AG09309 (cell line): ENCODE data around the gene ABI3.

Experiments used
- DNase-seq: peaks from one replicate; pipeline ENCODE4 v3.0.0-alpha.2; 2010; ENCODE audit warnings: low read depth
- H3K4me3 ChIP-seq: 2 replicates; pipeline ENCODE4 v1.5.1; 2011; ENCODE audit warnings: mild to moderate bottlenecking, low read depth, low read length, moderate library complexity; ENCODE audit not compliant: control insufficient read depth
- TF ChIP-seq, protein P1 (sequence below): IDR thresholded peaks from 2 replicates; pipeline ENCODE4 v1.5.1; 2011; ENCODE audit warnings: mild to moderate bottlenecking, low read depth, low read length, inconsistent platforms; ENCODE audit not compliant: insufficient read depth, control insufficient read depth; ENCODE audit errors: missing control alignments

ABI3 gene

DNA sequence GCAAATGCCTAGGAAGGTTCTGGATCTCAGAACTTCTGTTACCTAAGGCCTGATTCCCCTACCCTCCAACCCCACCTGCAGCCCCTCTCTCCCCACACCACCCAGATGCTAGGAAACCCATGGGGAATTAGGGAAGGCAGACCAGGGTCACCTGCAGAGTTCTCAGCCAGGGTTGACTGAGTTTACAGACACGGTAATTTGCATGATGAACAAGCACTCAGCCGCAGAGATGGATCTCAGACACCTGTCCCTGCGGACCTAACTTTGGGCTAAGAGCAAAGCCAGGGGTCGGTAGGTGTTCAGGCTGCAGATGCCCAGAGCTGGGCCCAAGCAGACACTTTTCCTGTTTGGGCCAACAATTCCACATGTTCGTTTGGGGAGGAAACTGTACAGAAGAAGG lies 2.9 kb downstream of the ABI3 start:
- TF ChIP-seq, protein P1, sequence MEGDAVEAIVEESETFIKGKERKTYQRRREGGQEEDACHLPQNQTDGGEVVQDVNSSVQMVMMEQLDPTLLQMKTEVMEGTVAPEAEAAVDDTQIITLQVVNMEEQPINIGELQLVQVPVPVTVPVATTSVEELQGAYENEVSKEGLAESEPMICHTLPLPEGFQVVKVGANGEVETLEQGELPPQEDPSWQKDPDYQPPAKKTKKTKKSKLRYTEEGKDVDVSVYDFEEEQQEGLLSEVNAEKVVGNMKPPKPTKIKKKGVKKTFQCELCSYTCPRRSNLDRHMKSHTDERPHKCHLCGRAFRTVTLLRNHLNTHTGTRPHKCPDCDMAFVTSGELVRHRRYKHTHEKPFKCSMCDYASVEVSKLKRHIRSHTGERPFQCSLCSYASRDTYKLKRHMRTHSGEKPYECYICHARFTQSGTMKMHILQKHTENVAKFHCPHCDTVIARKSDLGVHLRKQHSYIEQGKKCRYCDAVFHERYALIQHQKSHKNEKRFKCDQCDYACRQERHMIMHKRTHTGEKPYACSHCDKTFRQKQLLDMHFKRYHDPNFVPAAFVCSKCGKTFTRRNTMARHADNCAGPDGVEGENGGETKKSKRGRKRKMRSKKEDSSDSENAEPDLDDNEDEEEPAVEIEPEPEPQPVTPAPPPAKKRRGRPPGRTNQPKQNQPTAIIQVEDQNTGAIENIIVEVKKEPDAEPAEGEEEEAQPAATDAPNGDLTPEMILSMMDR, result no peak
- DNase-seq, result no peak
- H3K4me3 ChIP-seq, result no peak overlapping the region

DNA sequence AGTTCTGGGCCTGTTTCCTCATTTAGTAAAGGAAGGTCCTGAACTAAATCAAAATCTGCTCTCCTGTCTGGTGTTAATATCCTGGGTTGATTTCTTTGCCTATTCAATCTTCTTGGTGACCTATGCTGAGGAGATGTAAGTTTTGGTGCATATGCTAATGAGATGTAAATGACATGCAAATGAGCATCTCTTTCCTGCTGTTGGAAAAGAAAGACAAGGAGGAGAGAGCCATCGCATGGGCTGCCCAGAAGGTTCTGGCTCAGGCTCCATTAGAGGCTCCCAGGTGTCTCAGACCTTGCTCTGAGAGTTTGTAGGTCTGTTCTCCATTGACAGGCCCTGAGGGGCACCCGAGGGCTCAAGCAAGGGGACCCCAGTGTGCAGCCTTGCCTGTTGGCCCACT lies 3.3 kb downstream of the ABI3 start:
- H3K4me3 ChIP-seq, result no peak overlapping the region
- TF ChIP-seq, protein P1, result no peak
- DNase-seq, result no peak

DNA sequence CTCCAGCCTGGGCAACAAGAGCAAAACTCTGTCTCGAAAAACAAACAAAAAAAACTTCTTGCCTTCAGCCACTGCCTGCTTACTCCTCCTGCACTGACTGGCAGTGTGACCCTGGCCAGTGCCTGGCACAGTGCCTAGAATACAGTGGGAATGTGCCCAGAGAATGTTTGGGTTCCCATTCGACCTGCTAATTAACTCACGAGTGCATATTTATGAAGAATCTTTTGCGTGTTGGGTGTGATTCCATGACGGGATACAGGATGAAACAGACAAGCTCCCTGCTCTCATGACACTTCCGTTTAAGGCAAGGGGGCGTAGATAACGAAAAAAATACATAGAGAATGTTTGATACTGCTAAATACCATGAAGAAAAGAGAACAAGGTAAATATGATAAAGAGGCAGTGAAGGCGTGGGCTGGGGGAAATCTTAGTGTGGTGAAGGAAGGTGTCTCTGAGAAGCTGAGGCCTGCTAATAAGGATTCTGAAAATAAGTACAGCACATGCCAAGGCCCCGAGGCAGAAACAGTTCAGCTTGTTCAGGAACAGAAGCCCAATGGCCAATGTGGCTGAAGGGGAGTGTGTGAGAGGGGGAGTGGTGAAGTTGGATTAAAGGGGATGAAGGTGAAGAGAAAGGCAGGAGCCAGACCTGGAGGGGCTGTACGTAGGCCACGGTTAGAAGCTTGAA lies 4.3 kb downstream of the ABI3 start:
- no peak overlapping the region for H3K4me3 ChIP-seq
- TF ChIP-seq, protein P1, result no peak
- no peak for DNase-seq

DNA sequence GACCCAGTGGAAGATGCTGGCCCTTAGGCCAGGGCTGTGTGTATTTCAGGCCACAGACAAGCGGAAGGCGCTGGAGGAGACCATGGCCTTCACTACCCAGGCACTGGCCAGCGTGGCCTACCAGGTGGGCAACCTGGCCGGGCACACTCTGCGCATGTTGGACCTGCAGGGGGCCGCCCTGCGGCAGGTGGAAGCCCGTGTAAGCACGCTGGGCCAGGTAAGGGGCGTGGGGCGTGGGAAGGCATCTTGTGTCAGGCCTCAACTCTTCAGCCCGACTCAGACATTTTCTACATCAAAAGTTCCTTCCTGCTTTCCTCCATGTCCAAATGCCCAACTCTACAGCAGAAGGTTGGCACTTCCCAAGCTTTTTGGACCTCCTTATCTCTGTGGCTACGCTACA lies 6.0 kb downstream of the ABI3 start:
- no peak for DNase-seq
- H3K4me3 ChIP-seq, result no peak overlapping the region
- TF ChIP-seq, protein P1, result no peak

DNA sequence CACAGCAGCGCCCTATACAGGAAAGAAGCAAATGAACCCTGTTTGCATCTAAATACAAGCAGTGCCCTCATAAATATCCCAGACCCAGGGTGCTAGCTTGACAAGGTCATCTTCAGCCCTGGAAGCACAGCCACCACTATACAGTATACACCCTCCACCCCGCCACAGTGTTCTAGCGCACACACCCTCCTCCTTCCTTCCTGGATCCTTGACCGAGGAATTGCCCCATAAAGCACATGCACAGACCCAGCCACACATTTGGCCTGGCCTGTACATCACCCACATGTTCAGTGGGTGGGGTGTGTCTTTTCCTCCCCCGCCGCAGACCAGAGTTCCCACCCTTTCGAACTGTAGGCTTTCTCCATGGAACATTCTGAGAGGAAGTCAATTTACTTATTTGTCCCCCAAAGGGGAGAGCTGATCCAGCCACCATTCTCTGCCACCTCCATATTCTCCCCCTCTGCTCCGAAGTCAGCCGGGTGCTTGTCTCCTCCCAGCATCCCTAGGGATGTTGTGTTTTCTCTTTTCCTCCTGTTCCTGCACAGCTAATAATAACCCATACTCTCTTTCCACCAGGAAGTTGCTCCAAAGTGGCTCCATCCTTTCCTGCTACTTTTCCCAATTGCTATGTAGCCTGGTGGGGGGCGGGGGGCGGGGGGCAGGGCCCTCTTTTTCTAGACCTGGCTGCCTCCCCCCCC lies 6.6 kb downstream of the ABI3 start:
- no peak overlapping the region for H3K4me3 ChIP-seq
- TF ChIP-seq, protein P1, result no peak
- no peak for DNase-seq

DNA sequence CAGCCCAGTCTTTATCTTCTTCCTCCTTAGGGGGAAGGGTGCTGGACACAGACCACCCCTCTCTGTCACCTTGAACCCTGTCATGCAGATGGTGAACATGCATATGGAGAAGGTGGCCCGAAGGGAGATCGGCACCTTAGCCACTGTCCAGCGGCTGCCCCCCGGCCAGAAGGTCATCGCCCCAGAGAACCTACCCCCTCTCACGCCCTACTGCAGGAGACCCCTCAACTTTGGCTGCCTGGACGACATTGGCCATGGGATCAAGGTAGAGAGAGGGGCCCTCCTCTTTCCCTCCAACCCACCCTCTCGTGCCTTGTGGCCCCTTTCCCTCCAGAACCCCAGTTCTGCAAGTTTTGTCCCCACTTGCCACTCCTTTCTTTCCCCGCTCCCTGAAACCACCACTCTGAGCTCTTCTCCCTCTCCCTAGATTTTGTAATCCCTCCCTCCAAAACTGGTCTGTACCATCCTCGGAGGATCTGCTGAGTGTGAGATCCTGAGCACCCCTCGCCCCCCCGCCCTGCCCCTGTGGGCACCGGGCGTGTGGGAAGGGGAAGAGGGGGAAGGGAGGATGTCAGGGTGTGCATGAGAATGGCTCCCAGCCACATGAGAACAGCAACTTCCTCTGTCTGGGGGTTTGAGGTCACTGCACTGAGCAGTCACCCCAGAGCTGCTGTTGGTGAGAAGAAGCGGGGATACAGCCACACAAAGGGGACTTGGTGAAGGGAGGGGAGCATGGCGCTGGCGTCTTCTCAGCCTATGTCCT lies 7.3 kb downstream of the ABI3 start:
- DNase-seq, result no peak
- TF ChIP-seq, protein P1, result no peak
- H3K4me3 ChIP-seq, result no peak overlapping the region
